ENCODE data around the gene RSAD1.

RSAD1 gene

GRCh38 chr17:50514936-50515702 is 36.5 kb downstream of the RSAD1 start:
- H3K79me2 ChIP-seq (ENCODE audit: insufficient read depth, low read length): no peaks in the 10 kb centered on the region
- no peak overlapping the region for H3K27ac ChIP-seq (ENCODE audit: low read length)
- no peak for ATAC-seq (ENCODE audit: insufficient read depth, low read depth)
- TF ChIP-seq EZH2 (IDR thresholded peaks at IDR 0.05; ENCODE audit: borderline replicate concordance, low read depth, low read length, severe bottlenecking): no peak
- no peak for TF ChIP-seq CTCF (IDR thresholded peaks at IDR 0.05; ENCODE audit: borderline replicate concordance, extremely low read depth, low read length, poor library complexity, severe bottlenecking)
- no peak overlapping the region for H3K4me2 ChIP-seq (ENCODE audit: insufficient read depth, low read length)
- peaks cover 5% of the 10 kb centered on the region for H3K27me3 ChIP-seq (ENCODE audit: insufficient read depth, low read length, poor library complexity)
- H3K9ac ChIP-seq (ENCODE audit: low read depth, low read length): no peak overlapping the region
- H4K20me1 ChIP-seq (ENCODE audit: insufficient read depth, low read length): no peaks in the 10 kb centered on the region
- no peak overlapping the region for H2AFZ ChIP-seq (ENCODE audit: low read depth, low read length)
- no peaks in the 10 kb centered on the region for H3K9me3 ChIP-seq (ENCODE audit: insufficient read depth, low read length, severe bottlenecking)
- no peak for DNase-seq
- H3K4me1 ChIP-seq (ENCODE audit: insufficient read depth, low read length): peaks cover under 1% of the 10 kb centered on the region; the same call in 1 of the 2 replicates
- H3K4me3 ChIP-seq (ENCODE audit: low read depth in 1 of 2, low read length in 2 of 2): no peak overlapping the region
- no peaks in the 10 kb centered on the region for H3K36me3 ChIP-seq (ENCODE audit: insufficient read depth, low read length)

GRCh38 chr17:50517011-50517410 is 38.4 kb downstream of the RSAD1 start:
- Histone ChIP-seq H3K9me3 (ENCODE audit: insufficient read depth, low read length, severe bottlenecking) (no peaks in the 10 kb centered on the region), H3K36me3 (ENCODE audit: insufficient read depth, low read length) (no peaks in the 10 kb centered on the region), H2AFZ (ENCODE audit: low read depth, low read length) (no peak overlapping the region), H4K20me1 (ENCODE audit: insufficient read depth, low read length) (no peaks in the 10 kb centered on the region), H3K4me2 (ENCODE audit: insufficient read depth, low read length) (no peak overlapping the region), H3K79me2 (ENCODE audit: insufficient read depth, low read length) (no peaks in the 10 kb centered on the region), H3K4me3 (ENCODE audit: low read depth in 1 of 2, low read length in 2 of 2) (no peak overlapping the region), H3K27me3 (ENCODE audit: insufficient read depth, low read length, poor library complexity) (peaks cover 5% of the 10 kb centered on the region), H3K9ac (ENCODE audit: low read depth, low read length) (no peak overlapping the region), H3K27ac (ENCODE audit: low read length) (no peak overlapping the region), H3K4me1 (ENCODE audit: insufficient read depth, low read length) (no peaks in the 10 kb centered on the region)
- ATAC-seq (ENCODE audit: insufficient read depth, low read depth): no peak
- DNase-seq: no peak
- no peak for TF ChIP-seq EZH2 (IDR thresholded peaks at IDR 0.05; ENCODE audit: borderline replicate concordance, low read depth, low read length, severe bottlenecking)
- TF ChIP-seq CTCF (IDR thresholded peaks at IDR 0.05; ENCODE audit: borderline replicate concordance, extremely low read depth, low read length, poor library complexity, severe bottlenecking): no peak

- Histone ChIP-seq H3K4me1 (ENCODE audit: insufficient read depth, low read length) (no peaks in the 10 kb centered on the region), H3K9ac (ENCODE audit: low read depth, low read length) (no peak overlapping the region), H3K27ac (ENCODE audit: low read length) (no peak overlapping the region), H2AFZ (ENCODE audit: low read depth, low read length) (no peak overlapping the region), H3K36me3 (ENCODE audit: insufficient read depth, low read length) (no peaks in the 10 kb centered on the region), H3K79me2 (ENCODE audit: insufficient read depth, low read length) (no peaks in the 10 kb centered on the region), H3K4me3 (ENCODE audit: low read depth in 1 of 2, low read length in 2 of 2) (no peak overlapping the region), H3K27me3 (ENCODE audit: insufficient read depth, low read length, poor library complexity) (peaks cover 5% of the 10 kb centered on the region), H4K20me1 (ENCODE audit: insufficient read depth, low read length) (no peaks in the 10 kb centered on the region), H3K4me2 (ENCODE audit: insufficient read depth, low read length) (no peak overlapping the region), H3K9me3 (ENCODE audit: insufficient read depth, low read length, severe bottlenecking) (no peaks in the 10 kb centered on the region)
- TF ChIP-seq EZH2 (IDR thresholded peaks at IDR 0.05; ENCODE audit: borderline replicate concordance, low read depth, low read length, severe bottlenecking): no peak
- TF ChIP-seq CTCF (IDR thresholded peaks at IDR 0.05; ENCODE audit: borderline replicate concordance, extremely low read depth, low read length, poor library complexity, severe bottlenecking): no peak
- ATAC-seq (ENCODE audit: insufficient read depth, low read depth) (no peak), DNase-seq (no peak)
Observed at GRCh38 chr17:50517504-50518383, 39.1 kb downstream of the RSAD1 start.
